Body of pancreas (tissue), 4 donors: ENCODE data around the gene CDK14. TPM values are rescaled to one million over a fixed set of nuclear protein-coding genes. Genes with fewer than 3 reads are reported as not detected.

Experiments used
- ATAC-seq: fragments of 150-250 bp; one replicate; pipeline ENCODE4 v1.9.1; 2016
- DNase-seq, 4 donors: peaks; one replicate each; pipeline ENCODE4 v3.0.0-alpha.2; 2019
- H3K27ac ChIP-seq, 4 donors: fragments of 200-600 bp; sonication (generic); 1 replicate in 3 of 4; 2 replicates in 1 of 4; pipeline versions ENCODE4 v1.5.1 to v1.6.1; 2016 to 2019; ENCODE audit warnings: mild to moderate bottlenecking in 1 of 4, mixed read lengths in 1 of 4, moderate library complexity in 1 of 4
- H3K27me3 ChIP-seq, 2 donors: fragments of 200-600 bp; sonication (generic); one replicate each; pipeline ENCODE4 v1.6.0; 2016; ENCODE audit warnings: mild to moderate bottlenecking in 1 of 2
- H3K36me3 ChIP-seq, 2 donors: fragments of 200-600 bp; sonication (generic); replicated peaks in 1 of 2; 2 replicates each; pipeline ENCODE4 v1.5.1; 2016; ENCODE audit warnings: low read depth in 2 of 2; ENCODE audit not compliant: insufficient read depth in 1 of 2
- H3K4me1 ChIP-seq: fragments of 200-600 bp; sonication (generic); one replicate; pipeline ENCODE4 v1.6.0; 2016
- H3K4me3 ChIP-seq, 2 donors: fragments of 200-600 bp; sonication (generic); 1 replicate in 1 of 2; 2 replicates in 1 of 2; pipeline ENCODE4 v1.5.1; 2016 to 2019
- H3K9me3 ChIP-seq, 3 donors: fragments of 200-600 bp; sonication (generic); 1 replicate in 2 of 3; 2 replicates in 1 of 3; pipeline ENCODE4 v1.5.1; 2016
- CTCF ChIP-seq, 7 experiments: fragments of 450-650 bp in 4 of 7; fragments of 200-600 bp in 3 of 7; sonication (generic) in 3 of 7; IDR thresholded peaks; one replicate each; pipeline ENCODE4 v1.5.1; 2016 to 2019; ENCODE audit warnings: antibody characterized with exemption in 7 of 7
- POLR2A ChIP-seq, 3 donors: fragments of 450-650 bp; IDR thresholded peaks; one replicate each; pipeline ENCODE4 v1.6.1; 2016; ENCODE audit warnings: antibody characterized with exemption in 3 of 3, mild to moderate bottlenecking in 2 of 3
- WGBS, 2 donors: methylation state at CpG; one replicate each; pipeline ENCODE4 v1.1.5; 2017; 5-methylcytosine and 5-hydroxymethylcytosine counted together
- intact Hi-C: fragments of 100-400 bp; cut with DNase I; formaldehyde crosslinking; loops from one replicate; pipeline ENCODE4 v1.15.1; 2023
- total RNA-seq, 2 donors: library from RNA; depleted of rRNA; stranded (reverse); fragments of >200 nt; gene quantifications; one replicate each; pipeline ENCODE4 v1.1.0, GENCODE V29; 2016

The CDK14 gene
- total RNA-seq, 2 donors from 2014 or later: 21.8 to 35.6 TPM

DNA sequence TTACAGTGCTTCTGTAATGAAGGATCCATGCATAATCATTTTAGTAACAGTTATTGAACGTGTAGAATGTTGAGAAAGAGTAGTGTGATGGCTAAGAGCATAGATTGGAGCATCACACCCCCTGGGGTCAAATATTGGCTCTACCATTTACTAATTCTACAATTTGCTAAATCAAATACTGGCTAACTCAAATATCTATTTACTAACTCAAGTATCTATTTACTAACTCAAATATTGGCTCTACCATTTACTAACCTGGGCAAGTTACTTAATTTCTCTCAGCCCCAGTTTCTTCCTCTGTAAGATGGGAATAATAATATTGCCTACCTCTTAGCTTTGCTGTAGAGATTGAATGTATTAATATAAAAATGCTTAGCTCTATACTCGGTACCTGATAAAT lies 64.0 kb downstream of the CDK14 start:
- intact Hi-C loops: no loop called here
- TF ChIP-seq POLR2A (IDR thresholded peaks at IDR 0.05) (no peak), CTCF (IDR thresholded peaks at IDR 0.05) (no peak)
- no peak for ATAC-seq
- Histone ChIP-seq H3K36me3 (no peaks in the 10 kb centered on the region), H3K4me1 (peaks cover 17% of the 10 kb centered on the region), H3K9me3 (no peaks in the 10 kb centered on the region), H3K4me3 (no peak overlapping the region), H3K27ac (no peak overlapping the region), H3K27me3 (no peaks in the 10 kb centered on the region)
- DNase-seq: no peak
- WGBS, 2 donors: 80% methylated on average over 2 of the region's 2 CpGs

DNA sequence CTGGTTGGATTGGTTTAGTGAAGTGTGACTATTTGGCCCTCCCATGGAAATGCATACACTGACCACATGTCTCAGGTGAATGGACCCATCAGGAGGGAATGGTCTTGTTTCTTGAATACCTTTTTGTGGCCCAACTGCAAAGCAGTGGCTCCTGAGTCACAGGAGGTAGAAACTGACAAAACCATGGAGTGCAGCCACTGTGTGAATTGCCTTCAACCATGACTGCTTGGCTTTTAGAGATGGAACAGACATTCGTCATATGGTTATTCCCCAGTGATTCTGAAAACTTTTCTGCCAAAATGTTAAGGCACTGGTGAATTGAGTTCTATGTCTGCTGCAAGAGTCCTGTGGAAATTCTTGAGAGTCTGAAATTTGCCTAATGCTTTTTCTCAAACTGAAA lies 64.7 kb downstream of the CDK14 start:
- no peak overlapping the region for H3K4me3 ChIP-seq
- no peak for ATAC-seq
- no peaks in the 10 kb centered on the region for H3K9me3 ChIP-seq
- 83 to 92% methylated on average over 1 of the region's 1 CpG for WGBS, 2 donors
- TF ChIP-seq CTCF (IDR thresholded peaks at IDR 0.05): no peak
- no peak for TF ChIP-seq POLR2A (IDR thresholded peaks at IDR 0.05)
- no peaks in the 10 kb centered on the region for H3K27me3 ChIP-seq
- H3K4me1 ChIP-seq: peaks cover 17% of the 10 kb centered on the region
- no peak overlapping the region for H3K27ac ChIP-seq
- no peak for DNase-seq
- H3K36me3 ChIP-seq: no peaks in the 10 kb centered on the region
- intact Hi-C loops: no loop called here

- Histone ChIP-seq H3K27ac (no peak overlapping the region), H3K27me3 (no peaks in the 10 kb centered on the region), H3K36me3 (no peaks in the 10 kb centered on the region), H3K4me3 (no peak overlapping the region), H3K9me3 (no peaks in the 10 kb centered on the region), H3K4me1 (peaks cover 17% of the 10 kb centered on the region)
- TF ChIP-seq POLR2A (IDR thresholded peaks at IDR 0.05) (no peak), CTCF (IDR thresholded peaks at IDR 0.05) (no peak)
- 61 to 64% methylated on average over 6 of the region's 6 CpGs for WGBS, 2 donors
- DNase-seq (no peak), ATAC-seq (no peak)
- intact Hi-C loops: no loop called here
These were observed 65.4 kb downstream of the CDK14 start for GRCh38 chr7:90661290-90662151.

GRCh38 chr7:90663176-90663575 lies 67.1 kb downstream of the CDK14 start:
- H3K9me3 ChIP-seq: no peaks in the 10 kb centered on the region

More at GRCh38 chr7:90663176-90663575, 67.1 kb downstream of the CDK14 start:
- peaks cover 17% of the 10 kb centered on the region for H3K4me1 ChIP-seq
- ATAC-seq (no peak), DNase-seq (no peak)
- TF ChIP-seq CTCF (IDR thresholded peaks at IDR 0.05) (no peak), POLR2A (IDR thresholded peaks at IDR 0.05) (no peak)
- H3K27me3 ChIP-seq: no peaks in the 10 kb centered on the region
- H3K27ac ChIP-seq: no peak overlapping the region
- 53 to 64% methylated on average over 3 of the region's 3 CpGs for WGBS, 2 donors
- H3K36me3 ChIP-seq: no peaks in the 10 kb centered on the region
- H3K4me3 ChIP-seq: no peak overlapping the region
- intact Hi-C loops: no loop called here
